H1 (cell line): ENCODE data around the gene PGM2L1. TPM values are rescaled to one million over a fixed set of nuclear protein-coding genes. Genes with fewer than 3 reads are reported as not detected.

Source experiments
- CTCF ChIA-PET: fragments of 300-600 bp; sonication (Branson Sonifier 250); formaldehyde crosslinking; loops from one replicate; lab custom pipeline; 2021; ENCODE audit not compliant: partially characterized antibody; lab: Charles Lee
- POLR2A ChIA-PET: fragments of 300-600 bp; sonication (Branson Sonifier 250); formaldehyde crosslinking; loops from one replicate; lab custom pipeline; 2021; ENCODE audit warnings: inconsistent platforms; ENCODE audit not compliant: partially characterized antibody; lab: Charles Lee
- DNase-seq, 2 experiments: peaks; one replicate each; pipeline versions ENCODE4 v3.0.0 to v3.0.0-alpha.2; 2010 to 2022; ENCODE audit warnings: low spot score in 2 of 2, low read depth in 1 of 2, mixed read lengths in 1 of 2
- FAIRE-seq: peaks from 2 replicates; lab custom pipeline; 2011; peaks lifted over from hg19 to GRCh38; lab: Jason Lieb, UNC
- H2AFZ ChIP-seq: 2 replicates; pipeline ENCODE4 v1.8.1; 2012; ENCODE audit warnings: low read length, inconsistent platforms
- H2AK5ac ChIP-seq: 2 replicates; pipeline ENCODE4 v1.6.1; 2013; ENCODE audit warnings: low read depth, low read length
- H2BK120ac ChIP-seq: replicated peaks from 2 replicates; pipeline ENCODE3; 2013; ENCODE audit warnings: low read depth, low read length, inconsistent platforms
- H2BK12ac ChIP-seq: 2 replicates; pipeline ENCODE4 v1.6.1; 2013; ENCODE audit warnings: low read depth, low read length
- H2BK15ac ChIP-seq: 2 replicates; pipeline ENCODE4 v1.6.1; 2013; ENCODE audit warnings: low read length
- H2BK20ac ChIP-seq: 2 replicates; pipeline ENCODE4 v1.6.1; 2013; ENCODE audit warnings: low read length
- H2BK5ac ChIP-seq: 2 replicates; pipeline ENCODE4 v1.6.1; 2013; ENCODE audit warnings: low read depth, low read length
- H3K14ac ChIP-seq: 2 replicates; pipeline ENCODE4 v1.6.1; 2013; ENCODE audit warnings: inconsistent platforms; ENCODE audit not compliant: insufficient read length
- H3K18ac ChIP-seq: 2 replicates; pipeline ENCODE4 v1.6.1; 2013; ENCODE audit warnings: low read length; ENCODE audit errors: extremely low read depth
- H3K23ac ChIP-seq: 2 replicates; pipeline ENCODE4 v1.6.1; 2013; ENCODE audit warnings: inconsistent platforms; ENCODE audit not compliant: insufficient read length
- H3K23me2 ChIP-seq: 2 replicates; pipeline ENCODE4 v1.6.1; 2013; ENCODE audit warnings: low read depth, low read length
- H3K27ac ChIP-seq: 2 replicates; pipeline ENCODE4 v1.6.1; 2011; ENCODE audit warnings: low read depth, low read length, inconsistent platforms
- H3K27me3 ChIP-seq, 4 experiments: replicated peaks in 1 of 4; 1 replicate in 1 of 4; 2 replicates in 3 of 4; pipeline versions ENCODE4 v1.6.1 to v1.8.1; 2011 to 2013; ENCODE audit warnings: low read length in 3 of 4, mild to moderate bottlenecking in 3 of 4, inconsistent platforms in 2 of 4, mixed read lengths in 2 of 4, moderate library complexity in 1 of 4; ENCODE audit not compliant: control insufficient read depth in 3 of 4, insufficient read depth in 3 of 4; ENCODE audit errors: extremely low read depth in 1 of 4
- H3K36me3 ChIP-seq, 4 experiments: 2 replicates each; pipeline versions ENCODE4 v1.6.1 to v1.8.1; 2011 to 2013; ENCODE audit warnings: mild to moderate bottlenecking in 4 of 4, low read length in 3 of 4, moderate library complexity in 2 of 4, control low read depth in 1 of 4, inconsistent platforms in 1 of 4; ENCODE audit not compliant: insufficient read depth in 4 of 4, control insufficient read depth in 2 of 4
- H3K4ac ChIP-seq: replicated peaks from 2 replicates; pipeline ENCODE3; 2013; ENCODE audit warnings: low read length, low read depth, mixed read lengths, inconsistent platforms; ENCODE audit not compliant: insufficient read length
- H3K4me1 ChIP-seq, 4 experiments: replicated peaks in 1 of 4; 1 replicate in 1 of 4; 2 replicates in 3 of 4; pipeline versions ENCODE4 v1.6.1 to v1.8.1; 2011 to 2013; ENCODE audit warnings: low read length in 3 of 4, inconsistent platforms in 2 of 4, mixed read lengths in 1 of 4; ENCODE audit not compliant: insufficient read depth in 4 of 4, control insufficient read depth in 3 of 4
- H3K4me2 ChIP-seq, 2 experiments: 2 replicates each; pipeline versions ENCODE4 v1.6.1 to v1.8.1; 2011 to 2013; ENCODE audit warnings: low read depth in 2 of 2, low read length in 2 of 2, control low read depth in 1 of 2, inconsistent platforms in 1 of 2, mild to moderate bottlenecking in 1 of 2; ENCODE audit not compliant: insufficient read depth in 1 of 2
- H3K4me3 ChIP-seq, 4 experiments: fragments of 200-600, 300-600 bp in 1 of 4; sonication (generic), shearing (Covaris generic), sonication (Bioruptor Twin) in 1 of 4; 2 replicates each; pipeline versions ENCODE4 v1.5.1 to v1.8.1; 2011 to 2016; ENCODE audit warnings: low read length in 4 of 4, low read depth in 3 of 4, control low read depth in 2 of 4, inconsistent platforms in 2 of 4, mild to moderate bottlenecking in 2 of 4, mixed read lengths in 1 of 4, moderate library complexity in 1 of 4; ENCODE audit not compliant: insufficient read depth in 2 of 4; ENCODE audit errors: extremely low read depth in 1 of 4
- H3K56ac ChIP-seq: replicated peaks from 2 replicates; pipeline ENCODE3; 2013; ENCODE audit warnings: low read depth, mild to moderate bottlenecking, mixed read lengths, low read length, inconsistent platforms; ENCODE audit not compliant: insufficient read length
- H3K79me1 ChIP-seq: 2 replicates; pipeline ENCODE4 v1.6.1; 2013; ENCODE audit warnings: low read depth, low read length, control low read depth
- H3K79me2 ChIP-seq, 2 experiments: 2 replicates each; pipeline versions ENCODE4 v1.6.1 to v1.8.1; 2012 to 2013; ENCODE audit warnings: low read length in 2 of 2, mild to moderate bottlenecking in 2 of 2, inconsistent platforms in 1 of 2; ENCODE audit not compliant: insufficient read depth in 2 of 2, control insufficient read depth in 1 of 2
- H3K9ac ChIP-seq, 4 experiments: replicated peaks in 1 of 4; 1 replicate in 1 of 4; 2 replicates in 3 of 4; pipeline versions ENCODE4 v1.6.1 to v1.8.1; 2011 to 2013; ENCODE audit warnings: low read depth in 3 of 4, low read length in 3 of 4, control low read depth in 2 of 4, mild to moderate bottlenecking in 2 of 4, moderate library complexity in 2 of 4, inconsistent platforms in 1 of 4; ENCODE audit errors: extremely low read depth in 1 of 4
- H3K9me3 ChIP-seq, 2 experiments: 2 replicates each; pipeline versions ENCODE4 v1.6.1 to v1.8.1; 2012 to 2013; ENCODE audit warnings: mild to moderate bottlenecking in 2 of 2, moderate library complexity in 2 of 2, control low read depth in 1 of 2, inconsistent platforms in 1 of 2, low read depth in 1 of 2, low read length in 1 of 2, mixed read lengths in 1 of 2; ENCODE audit not compliant: insufficient read depth in 2 of 2
- H4K20me1 ChIP-seq, 2 experiments: replicated peaks in 1 of 2; 2 replicates each; pipeline versions ENCODE3 to v1.8.1; 2011 to 2013; ENCODE audit warnings: inconsistent platforms in 2 of 2, low read length in 2 of 2, mild to moderate bottlenecking in 1 of 2; ENCODE audit not compliant: insufficient read depth in 2 of 2, control insufficient read depth in 1 of 2
- H4K5ac ChIP-seq: 2 replicates; pipeline ENCODE4 v1.6.1; 2013; ENCODE audit warnings: low read length, low read depth, mixed read lengths, inconsistent platforms; ENCODE audit not compliant: insufficient read length
- H4K8ac ChIP-seq: 2 replicates; pipeline ENCODE4 v1.8.0; 2013; ENCODE audit warnings: mild to moderate bottlenecking, moderate library complexity, low read length, inconsistent platforms; ENCODE audit not compliant: insufficient read depth; ENCODE audit errors: extremely low read depth
- H4K91ac ChIP-seq: replicated peaks from 2 replicates; pipeline ENCODE3; 2013; ENCODE audit warnings: low read length, mixed read lengths, inconsistent platforms; ENCODE audit not compliant: insufficient read length
- CBX5 ChIP-seq: fragments of 300-800, 300-1000 bp; sonication (generic); IDR thresholded peaks from 2 replicates; pipeline ENCODE4 v1.7.1; 2016; ENCODE audit warnings: antibody characterized with exemption, low read length, low read depth
- CHD1 ChIP-seq: IDR thresholded peaks from 2 replicates; pipeline ENCODE4 v1.6.1; 2012; ENCODE audit warnings: low read depth, low read length, improper control_type of control experiment
- CHD2 ChIP-seq: IDR thresholded peaks from 2 replicates; pipeline ENCODE4 v1.6.1; 2012; ENCODE audit warnings: low read length, improper control_type of control experiment
- CTBP2 ChIP-seq: IDR thresholded peaks from 2 replicates; pipeline ENCODE4 v1.7.0; 2011; ENCODE audit warnings: borderline replicate concordance, mild to moderate bottlenecking, moderate library complexity, mixed read lengths, low read length; ENCODE audit not compliant: insufficient read depth, insufficient read length
- E2F6 ChIP-seq: IDR thresholded peaks from 2 replicates; pipeline ENCODE4 v1.6.1; 2012; ENCODE audit warnings: inconsistent platforms
- KDM1A ChIP-seq: fragments of 200-600, 300-600 bp; sonication (generic); IDR thresholded peaks from 2 replicates; pipeline ENCODE4 v1.7.1; 2016; ENCODE audit warnings: mild to moderate bottlenecking, low read length, borderline replicate concordance
- KDM4A ChIP-seq: IDR thresholded peaks from one replicate; pipeline ENCODE4 v1.7.1; 2012; ENCODE audit warnings: low read depth, mild to moderate bottlenecking, moderate library complexity, low read length, inconsistent platforms; ENCODE audit not compliant: severe bottlenecking
- NRF1 ChIP-seq: IDR thresholded peaks from 2 replicates; pipeline ENCODE4 v1.6.1; 2011; ENCODE audit warnings: mild to moderate bottlenecking, low read depth, low read length, improper control_type of control experiment
- POLR2AphosphoS5 ChIP-seq: IDR thresholded peaks from 2 replicates; pipeline ENCODE4 v1.6.1; 2011; ENCODE audit warnings: low read depth, low read length
- RBBP5 ChIP-seq: IDR thresholded peaks from 2 replicates; pipeline ENCODE4 v1.7.1; 2012; ENCODE audit warnings: low read depth, mild to moderate bottlenecking, inconsistent platforms, low read length, moderate library complexity, borderline replicate concordance
- RXRA ChIP-seq: IDR thresholded peaks from 2 replicates; pipeline ENCODE4 v1.6.1; 2011; ENCODE audit warnings: low read depth, mild to moderate bottlenecking, low read length, moderate library complexity; ENCODE audit not compliant: insufficient read depth
- SIN3A ChIP-seq, 2 experiments: IDR thresholded peaks in 1 of 2; conservative IDR thresholded peaks in 1 of 2; 2 replicates each; pipeline ENCODE4 v1.6.1; 2011 to 2012; ENCODE audit warnings: low read length in 2 of 2, improper control_type of control experiment in 1 of 2, low read depth in 1 of 2, mild to moderate bottlenecking in 1 of 2
- TCF12 ChIP-seq: IDR thresholded peaks from 2 replicates; pipeline ENCODE4 v1.6.1; 2011; ENCODE audit warnings: low read depth, mild to moderate bottlenecking, low read length
- WGBS, 2 experiments: shearing (Covaris generic) in 1 of 2; methylation state at CpG; one replicate each; pipeline versions ENCODE4 v1.1.6 to v1.1.7; 2013 to 2015; ENCODE audit warnings: low lambda C conversion rate in 2 of 2, mixed read lengths in 2 of 2, inconsistent platforms in 1 of 2, low coverage in 1 of 2, missing lambda C conversion rate in 1 of 2; ENCODE audit not compliant: insufficient replicate concordance in 2 of 2, insufficient coverage in 1 of 2, insufficient read length in 1 of 2; ENCODE audit errors: extremely low coverage in 1 of 2, missing lambda C conversion rate in 1 of 2; 5-methylcytosine and 5-hydroxymethylcytosine counted together
- polyA plus RNA-seq, 7 experiments: library from polyadenylated mRNA; depleted of rRNA in 3 of 7; stranded (reverse) in 5 of 7; unstranded in 2 of 7; fragments of >200 nt in 5 of 7; fragments of 200-250 nt in 2 of 7; gene quantifications; 1 replicate in 5 of 7; 2 replicates in 1 of 7; 4 replicates in 1 of 7; pipeline versions ENCODE4 v1.2.1 to v1.2.3, GENCODE V29; 2011 to 2013; ENCODE audit warnings: missing spikeins in 2 of 7, mixed read lengths in 2 of 7
- total RNA-seq: library from RNA; stranded (reverse); fragmentation: NEBNext Ultra II Directional; extraction: Animal tissue kit (Norgen Biotek cat#: 25700); gene quantifications from 2 replicates; pipeline ENCODE4 v1.2.1, GENCODE V29; 2021

The PGM2L1 gene
- total and polyA plus RNA-seq, 2 of the 8 experiments (the other 6 are each of a cell fraction or from before 2014, with no cell fraction given) = 5.0 to 42.7 TPM

- no peak overlapping the region for H2BK15ac ChIP-seq
- no peaks in the 10 kb centered on the region for H3K27me3 ChIP-seq
- no peak overlapping the region for H2AK5ac ChIP-seq
- TF ChIP-seq TCF12 (no peak), NRF1 (no peak), RBBP5 (no peak), CBX5 (no peak), SIN3A (conservative IDR thresholded peaks at IDR 0.05 in 1 of 2, IDR thresholded peaks at IDR 0.05 in 1 of 2; ENCODE audit: low read depth in 1 of 2, low read length in 2 of 2) (no peak), E2F6 (no peak), CHD1 (no peak), RXRA (no peak), POLR2AphosphoS5 (no peak), CTBP2 (no peak), KDM1A (no peak), CHD2 (no peak), KDM4A (no peak)
- WGBS, 2 experiments = 85% methylated on average over 2 of the region's 2 CpGs; no CpG with 5 or more reads in 1 of the 2 experiments
- no peak overlapping the region for H2BK5ac ChIP-seq
- no peak overlapping the region for H2BK120ac ChIP-seq
- H3K23ac ChIP-seq = no peak overlapping the region
- no peak overlapping the region for H3K56ac ChIP-seq
- no peak overlapping the region for H2AFZ ChIP-seq
- H3K9me3 ChIP-seq = peaks cover 0 to under 1% of the 10 kb centered on the region in 2 experiments; a peak in 1 of 4 replicates
- no peaks in the 10 kb centered on the region for H3K79me1 ChIP-seq
- no peaks in the 10 kb centered on the region for H3K4me1 ChIP-seq
- FAIRE-seq (no peak), DNase-seq (no peak)
- ChIA-PET POLR2A (no interaction called here), CTCF (interaction anchor here (0.8 to 5.1 kb wide), 5 partner anchors 9 to 127 kb away, joined by 3 to 34 read pairs (median 5); no protein-coding TSS in a partner anchor)
- H3K79me2 ChIP-seq = no peaks in the 10 kb centered on the region
- no peak overlapping the region for H3K4me2 ChIP-seq
- no peak overlapping the region for H3K14ac ChIP-seq
- no peak overlapping the region for H3K18ac ChIP-seq
- no peak overlapping the region for H4K5ac ChIP-seq
- H3K4me3 ChIP-seq = no peak overlapping the region
- no peaks in the 10 kb centered on the region for H4K20me1 ChIP-seq
- H3K36me3 ChIP-seq = no peaks in the 10 kb centered on the region
- H4K8ac ChIP-seq = no peak overlapping the region
- H4K91ac ChIP-seq = no peak overlapping the region
- H2BK20ac ChIP-seq = no peak overlapping the region
- no peak overlapping the region for H3K4ac ChIP-seq
- H2BK12ac ChIP-seq = no peak overlapping the region
- no peaks in the 10 kb centered on the region for H3K23me2 ChIP-seq
- no peak overlapping the region for H3K9ac ChIP-seq
- H3K27ac ChIP-seq = no peak overlapping the region
Observed at GRCh38 chr11:74322667-74323066, 75.6 kb downstream of the PGM2L1 start.
